SK-MEL-5 (cell line): Measurements from ENCODE around the gene KCNJ6. TPM values are rescaled to one million over a fixed set of nuclear protein-coding genes. Genes with fewer than 3 reads are reported as not detected.

Experiments used
- DNase-seq: peaks from one replicate; pipeline ENCODE4 v3.0.0-alpha.2; 2016; ENCODE audit warnings: low read depth, low spot score
- in situ Hi-C: cut with HindIII; loops from 2 replicates; pipeline ENCODE4 v1.10.0; 2016; ENCODE audit warnings: low sequenced_read_pairs, high pct_unique_total_duplicates, low pct_unique_long_range_greater_than_20kb
- total RNA-seq: library from RNA; depleted of rRNA; stranded (reverse); fragments of >200 nt; shearing (Covaris generic); gene quantifications from 2 replicates; pipeline ENCODE4 v1.2.3, GENCODE V29; 2014

The KCNJ6 gene
- total RNA-seq, 1 experiment from 2014 or later, result not detected

- DNase-seq, result no peak
- in situ Hi-C loops, result no loop called here
Observed at GRCh38 chr21:37874481-37874880, 41.8 kb downstream of the KCNJ6 start.

DNA sequence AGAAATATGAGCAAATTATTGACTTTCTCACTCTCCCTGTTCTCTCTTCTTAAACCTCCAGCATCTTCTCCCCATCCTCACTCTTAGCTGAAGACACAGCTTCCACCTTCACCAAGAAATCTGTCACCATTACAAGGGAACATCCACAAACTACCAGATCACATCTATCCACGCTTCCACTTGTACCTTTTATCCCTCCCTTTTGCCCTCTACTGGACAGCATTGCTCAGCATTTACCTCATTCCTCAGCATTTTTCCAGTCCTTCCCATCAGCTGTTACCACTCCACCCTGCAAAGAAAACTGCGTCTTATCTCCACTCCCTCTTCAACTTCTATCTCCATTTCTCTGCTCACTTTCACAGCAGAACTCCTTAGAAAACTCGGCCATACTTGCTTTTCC, 42.6 kb downstream of the KCNJ6 start:
- peak; percentile 40 for DNase-seq
- in situ Hi-C loops, result no loop called here

GRCh38 chr21:37871121-37871862, 45.0 kb downstream of the KCNJ6 start:
- no peak for DNase-seq
- in situ Hi-C loops, result no loop called here

GRCh38 chr21:37870221-37870620, 46.0 kb downstream of the KCNJ6 start:
- in situ Hi-C loops, result no loop called here
- DNase-seq, result no peak

DNA sequence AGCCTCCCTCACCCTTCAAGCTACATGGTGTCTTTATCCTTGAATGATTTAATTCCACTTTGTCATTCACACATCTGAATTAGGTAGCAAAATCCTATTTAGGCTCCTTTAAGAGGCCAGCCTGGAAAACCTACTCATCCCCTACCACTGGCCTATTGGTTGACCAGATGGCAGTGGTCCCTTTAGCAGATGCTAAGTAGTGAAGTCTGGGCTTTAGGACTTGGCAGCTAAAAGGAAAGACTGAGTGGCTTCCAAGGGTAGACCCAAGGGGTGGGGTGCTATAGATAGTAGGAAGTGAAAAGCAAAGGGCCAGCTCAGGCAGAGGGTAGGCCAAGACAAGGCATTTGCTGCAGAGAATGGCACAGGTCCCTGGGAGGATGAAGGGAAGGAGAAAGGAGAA, 46.6 kb downstream of the KCNJ6 start:
- DNase-seq, result no peak
- in situ Hi-C loops, result no loop called here

DNA sequence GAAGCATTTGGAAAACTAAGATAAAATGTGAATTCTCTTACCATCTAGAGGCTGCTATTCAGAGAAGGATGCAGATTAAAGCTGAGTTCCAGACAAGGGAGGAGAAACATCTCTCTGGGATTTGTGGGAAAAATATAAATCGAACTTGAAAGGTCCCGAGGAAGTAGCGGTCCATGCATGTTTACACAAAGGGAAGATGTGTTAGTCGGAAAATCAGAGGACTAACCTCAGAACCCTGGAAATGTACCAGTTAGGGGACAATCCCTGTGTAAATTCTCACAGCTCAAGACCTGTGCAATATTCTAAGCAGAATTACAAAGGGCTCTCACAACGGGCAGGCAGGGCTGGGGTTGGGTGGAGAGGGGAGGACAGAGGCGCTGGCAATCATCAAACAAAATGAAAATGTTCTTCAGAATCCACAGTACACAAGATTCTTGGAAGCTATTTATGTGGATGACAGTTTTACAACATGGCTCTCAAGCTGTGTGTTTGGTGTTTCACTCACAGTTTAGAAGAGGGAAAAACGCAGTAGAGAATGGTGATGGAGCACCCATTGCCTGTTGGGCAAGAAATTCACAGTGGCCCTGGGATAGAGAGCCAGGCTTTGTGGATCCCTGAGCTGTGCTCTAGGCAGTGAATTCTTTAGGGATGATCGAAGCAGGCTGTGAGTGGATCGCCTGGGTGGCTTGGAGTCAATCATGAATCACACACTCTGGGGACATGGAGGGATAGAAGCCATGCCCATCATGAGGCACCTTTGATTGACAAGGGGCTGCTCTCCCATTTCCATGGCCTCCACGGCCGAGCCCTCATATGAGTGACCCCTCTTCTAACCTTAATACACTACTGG, 47.6 kb downstream of the KCNJ6 start:
- DNase-seq, result no peak
- in situ Hi-C loops, result no loop called here

DNA sequence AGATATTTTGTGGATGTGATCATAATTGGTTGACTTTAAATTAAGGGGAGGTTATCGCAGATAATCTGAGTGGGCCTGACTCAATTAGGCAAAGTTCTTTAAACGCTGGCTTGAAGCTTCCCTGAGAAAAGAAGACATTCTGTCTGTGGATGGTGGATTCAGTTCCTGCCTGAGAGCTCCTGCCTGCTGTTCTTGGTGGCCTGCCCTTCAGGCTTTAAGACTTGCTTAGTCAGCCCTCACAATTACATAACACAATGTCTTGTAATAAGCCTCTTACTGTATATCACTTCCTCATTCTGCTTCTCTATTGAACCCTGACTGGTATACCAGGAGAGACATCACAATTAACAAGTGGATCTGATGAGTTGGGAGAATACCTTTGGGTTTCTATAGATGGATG, 50.2 kb downstream of the KCNJ6 start:
- in situ Hi-C loops, result no loop called here
- DNase-seq, result no peak

GRCh38 chr21:37865156-37865555, 51.1 kb downstream of the KCNJ6 start:
- in situ Hi-C loops, result no loop called here
- DNase-seq, result no peak

- in situ Hi-C loops, result no loop called here
Observed at GRCh38 chr21:37863842-37864241, 52.4 kb downstream of the KCNJ6 start.

GRCh38 chr21:37862536-37862935, 53.7 kb downstream of the KCNJ6 start:
- in situ Hi-C loops, result no loop called here
- peak; percentile 62 for DNase-seq

More at GRCh38 chr21:37863842-37864241, 52.4 kb downstream of the KCNJ6 start:
- DNase-seq, result peak; percentile 47

GRCh38 chr21:37861561-37861960, 54.7 kb downstream of the KCNJ6 start:
- in situ Hi-C loops, result no loop called here
- DNase-seq, result no peak

DNA sequence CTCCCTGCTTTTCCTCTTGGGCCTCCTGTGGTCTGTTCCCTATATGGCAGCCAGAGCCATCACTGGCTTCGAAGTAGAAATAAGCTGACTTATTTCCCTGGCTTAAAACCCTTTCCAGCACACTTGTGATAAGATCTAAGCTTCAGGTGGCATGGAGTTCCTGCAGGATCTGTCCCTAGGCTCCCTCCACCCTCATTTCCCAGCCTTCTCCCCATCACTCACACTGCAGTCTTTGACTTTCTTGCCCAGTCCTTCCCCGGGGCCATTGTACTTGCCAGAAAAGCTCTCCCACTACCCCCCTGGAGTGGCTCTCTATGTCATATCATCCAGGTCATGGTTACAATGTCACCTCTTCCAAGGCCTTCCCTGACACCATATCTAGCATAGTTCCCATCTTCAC, 55.8 kb downstream of the KCNJ6 start:
- no peak for DNase-seq
- in situ Hi-C loops, result no loop called here

DNA sequence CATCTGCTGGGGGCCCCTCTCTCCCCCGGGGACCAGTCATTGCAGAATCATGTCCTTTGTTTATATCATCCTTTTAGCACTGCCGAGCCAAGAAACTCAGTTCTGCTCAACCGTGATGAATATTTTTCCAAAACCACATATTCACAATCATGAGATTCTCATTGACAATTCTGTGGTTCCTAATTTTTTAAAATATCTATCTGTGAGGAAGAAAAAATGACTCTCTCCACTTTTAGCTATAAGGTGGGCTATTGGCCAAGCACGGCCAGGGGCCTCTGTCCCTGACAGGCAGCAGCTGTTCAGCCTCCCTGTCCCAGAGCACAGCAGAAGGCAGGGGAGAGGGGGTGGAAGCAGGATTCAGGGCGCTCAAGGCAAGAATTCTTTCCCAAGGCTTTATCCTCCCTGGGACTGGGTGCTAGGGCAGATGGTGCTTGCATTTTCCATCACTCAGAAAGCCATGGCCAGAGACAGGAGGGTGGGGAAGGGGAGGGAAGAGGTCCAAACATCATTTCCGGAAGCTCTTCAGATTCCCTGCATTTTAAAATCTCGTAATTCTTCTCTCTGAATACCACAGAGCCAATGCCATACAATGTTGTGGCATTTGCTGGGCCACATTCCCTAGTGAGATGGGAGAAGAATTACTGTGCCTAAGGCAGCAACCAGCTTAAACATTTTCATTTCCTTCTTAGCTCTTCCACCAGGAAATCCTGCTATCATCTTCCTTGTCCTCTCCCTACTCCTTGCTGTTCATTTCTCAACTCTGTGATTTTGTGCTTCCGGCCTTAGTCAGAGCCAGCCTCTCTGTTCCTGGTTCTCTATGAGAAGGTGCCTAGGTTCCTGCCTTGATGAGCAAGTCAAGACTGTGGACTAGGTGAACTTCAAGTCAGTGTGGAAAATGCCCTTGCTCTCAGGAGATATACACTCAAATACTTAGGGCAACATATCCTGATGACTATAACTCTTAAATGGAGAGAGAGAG, 60.3 kb downstream of the KCNJ6 start:
- in situ Hi-C loops, result no loop called here
- DNase-seq, result no peak

DNA sequence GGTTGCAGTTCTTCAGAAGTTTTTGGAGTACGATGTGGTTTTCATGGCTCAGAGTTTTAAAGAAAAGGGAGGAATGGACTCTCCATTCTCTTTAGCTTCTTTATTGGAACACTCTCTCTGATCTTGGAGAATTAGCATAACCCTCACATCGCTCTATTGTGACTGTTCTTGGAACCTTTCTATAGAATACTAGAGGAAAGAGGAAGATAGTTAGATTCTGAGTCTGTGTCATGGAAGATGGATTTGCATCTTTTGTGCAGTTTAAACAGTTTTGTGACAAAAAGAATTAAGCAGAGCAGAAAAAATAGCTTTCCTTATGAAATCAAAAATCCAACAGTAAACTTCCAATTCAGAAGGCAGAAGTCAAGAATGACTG, 61.0 kb downstream of the KCNJ6 start:
- in situ Hi-C loops, result no loop called here
- no peak for DNase-seq

GRCh38 chr21:37849506-37850102, 66.7 kb downstream of the KCNJ6 start:
- DNase-seq, result no peak
- in situ Hi-C loops, result no loop called here

DNA sequence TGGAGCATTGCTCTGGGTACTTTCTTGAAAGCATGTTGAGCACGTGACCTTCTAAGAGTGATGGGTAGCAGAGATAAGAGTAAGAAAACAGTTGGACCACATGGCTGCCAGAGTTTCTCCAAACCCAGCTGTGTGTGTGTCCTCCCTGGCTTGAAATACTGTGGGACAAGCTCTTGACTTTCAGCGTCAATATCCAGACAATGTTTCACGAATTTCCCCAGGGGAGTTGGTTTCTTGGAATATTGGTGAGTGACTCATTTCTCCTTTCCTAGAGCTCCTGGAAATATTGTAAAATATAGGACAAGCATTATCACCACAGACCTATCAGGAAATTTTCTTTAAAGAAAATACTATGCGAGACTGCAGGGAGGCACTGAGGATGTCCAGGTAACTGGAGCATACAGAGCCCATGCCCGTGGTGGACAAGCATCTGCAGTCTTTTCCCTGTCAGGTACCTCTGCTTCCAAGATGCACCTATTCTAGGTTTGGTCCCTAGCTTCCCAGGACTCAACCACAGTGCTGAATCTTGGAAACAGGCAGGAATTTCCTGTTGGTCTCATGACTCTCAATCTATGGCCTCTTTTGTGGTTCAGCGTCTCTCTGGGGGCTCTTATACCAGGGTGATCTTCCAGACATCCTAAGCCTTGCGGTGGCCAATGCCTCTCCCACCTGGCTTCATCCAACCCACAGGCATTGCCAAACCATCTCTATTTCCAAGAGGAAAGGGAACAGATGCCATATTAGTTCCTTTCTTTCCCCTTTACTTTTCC, 67.4 kb downstream of the KCNJ6 start:
- DNase-seq, result no peak
- in situ Hi-C loops, result no loop called here

DNA sequence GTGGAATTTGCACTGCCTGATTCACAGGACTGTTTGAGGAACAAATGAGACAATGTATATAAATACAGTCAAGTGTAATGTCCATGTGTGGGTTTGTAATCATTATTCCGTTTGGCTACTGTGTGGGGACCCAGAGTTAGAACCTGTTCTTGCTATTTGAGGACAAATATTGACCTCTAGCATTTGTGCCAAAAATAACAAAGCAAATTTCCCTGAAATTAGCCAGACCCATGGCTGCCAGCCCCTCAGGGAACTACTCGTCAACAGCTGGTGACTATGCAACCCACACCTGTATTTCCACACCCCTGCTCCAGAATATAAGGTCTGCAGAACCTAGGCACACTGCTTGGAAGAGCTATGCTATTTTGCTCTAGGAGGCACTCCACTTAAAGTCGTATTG, 70.7 kb downstream of the KCNJ6 start:
- no peak for DNase-seq
- in situ Hi-C loops, result no loop called here
